ENCODE results near the gene RCC2. TPM values are rescaled to one million over a fixed set of nuclear protein-coding genes. Genes with fewer than 3 reads are reported as not detected.

The RCC2 gene
- total RNA-seq, 1 experiment from 2014 or later = 116 TPM

DNA sequence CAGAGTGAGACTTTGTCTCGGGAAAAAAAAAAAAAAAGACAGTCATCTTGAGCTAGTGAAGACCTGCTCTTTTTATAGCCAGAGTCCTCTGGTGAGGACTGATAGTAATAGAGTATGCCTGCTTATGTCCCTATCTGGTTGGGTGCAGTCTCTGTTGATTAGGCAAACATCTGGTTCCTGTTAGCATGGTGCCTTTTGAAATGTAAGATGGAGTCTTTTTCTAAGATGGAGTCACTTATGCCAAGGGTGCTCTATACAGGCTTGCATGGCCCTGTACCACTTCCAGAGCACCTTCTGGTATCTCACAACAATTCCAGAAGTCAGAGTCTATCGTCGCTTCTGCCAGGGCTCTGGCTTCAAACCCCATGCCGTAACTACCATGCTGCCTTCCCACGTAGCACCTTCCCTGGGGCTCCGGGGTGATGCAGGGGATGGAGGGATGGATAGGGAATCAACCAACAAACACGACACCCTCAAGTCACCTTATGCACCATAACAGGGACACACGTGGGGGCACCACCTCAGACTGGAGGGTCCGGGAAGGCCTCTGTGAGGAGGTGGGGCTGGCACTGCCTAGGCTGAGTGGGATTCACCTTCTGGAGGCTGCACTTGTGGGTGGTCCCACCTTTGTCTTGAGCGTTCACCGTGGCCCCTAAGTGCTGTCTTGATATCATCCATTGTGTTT is 79.1 kb downstream of the RCC2 start:
- CTCF ChIA-PET = interaction anchor here (0.6 kb wide), 1 partner anchor 8 kb away, joined by 9 read pairs; no protein-coding TSS in a partner anchor
- no peak for DNase-seq (ENCODE audit: low read depth, low spot score)

DNA sequence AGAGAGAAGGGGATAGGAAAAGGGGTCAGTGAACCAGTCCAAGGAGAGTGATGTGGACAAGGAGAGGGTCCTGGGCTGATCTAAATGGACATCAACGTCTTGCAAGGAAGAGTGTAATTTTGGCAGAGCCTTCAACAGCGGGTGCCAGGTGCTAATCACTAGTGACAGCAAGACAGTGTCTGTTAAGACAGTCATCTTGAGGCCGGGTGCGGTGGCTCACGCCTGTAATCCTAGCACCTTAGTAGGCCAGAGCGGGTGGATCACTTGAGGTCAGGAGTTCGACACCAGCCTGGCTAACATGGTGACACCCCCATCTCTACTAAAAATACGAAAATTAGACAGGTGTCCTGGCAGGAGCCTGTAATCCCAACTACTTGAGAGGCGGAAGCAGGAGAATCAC is 79.7 kb downstream of the RCC2 start:
- TF ChIP-seq TCF7L2 (IDR thresholded peaks at IDR 0.05; ENCODE audit: low read depth, low read length) = no peak
- no peak for TF ChIP-seq POLR2AphosphoS5 (IDR thresholded peaks at IDR 0.05; ENCODE audit: low read depth, low read length)
- TF ChIP-seq, protein P1, sequence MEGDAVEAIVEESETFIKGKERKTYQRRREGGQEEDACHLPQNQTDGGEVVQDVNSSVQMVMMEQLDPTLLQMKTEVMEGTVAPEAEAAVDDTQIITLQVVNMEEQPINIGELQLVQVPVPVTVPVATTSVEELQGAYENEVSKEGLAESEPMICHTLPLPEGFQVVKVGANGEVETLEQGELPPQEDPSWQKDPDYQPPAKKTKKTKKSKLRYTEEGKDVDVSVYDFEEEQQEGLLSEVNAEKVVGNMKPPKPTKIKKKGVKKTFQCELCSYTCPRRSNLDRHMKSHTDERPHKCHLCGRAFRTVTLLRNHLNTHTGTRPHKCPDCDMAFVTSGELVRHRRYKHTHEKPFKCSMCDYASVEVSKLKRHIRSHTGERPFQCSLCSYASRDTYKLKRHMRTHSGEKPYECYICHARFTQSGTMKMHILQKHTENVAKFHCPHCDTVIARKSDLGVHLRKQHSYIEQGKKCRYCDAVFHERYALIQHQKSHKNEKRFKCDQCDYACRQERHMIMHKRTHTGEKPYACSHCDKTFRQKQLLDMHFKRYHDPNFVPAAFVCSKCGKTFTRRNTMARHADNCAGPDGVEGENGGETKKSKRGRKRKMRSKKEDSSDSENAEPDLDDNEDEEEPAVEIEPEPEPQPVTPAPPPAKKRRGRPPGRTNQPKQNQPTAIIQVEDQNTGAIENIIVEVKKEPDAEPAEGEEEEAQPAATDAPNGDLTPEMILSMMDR (IDR thresholded peaks at IDR 0.05) = no peak
- TF ChIP-seq SIN3A (IDR thresholded peaks at IDR 0.05; ENCODE audit: borderline replicate concordance, insufficient read depth, low read depth, low read length) = no peak
- TF ChIP-seq REST (IDR thresholded peaks at IDR 0.05; ENCODE audit: insufficient read depth in 1 of 2, low read depth in 2 of 2, low read length in 1 of 2) = no peak
- no peak overlapping the region for H3K27ac ChIP-seq (ENCODE audit: low read length)
- ChIA-PET CTCF (no interaction called here), POLR2A (no interaction called here)
- ATAC-seq (no peak), DNase-seq (ENCODE audit: low read depth, low spot score) (no peak)
- no peaks in the 10 kb centered on the region for H3K27me3 ChIP-seq (ENCODE audit: control insufficient read depth, insufficient read depth, low read length)
- BruUV-seq (replicated peaks) = no TSS peak
- intact Hi-C loops (cut with micrococcal nuclease; ENCODE audit: unreplicated experiment) = no loop called here
- H3K4me3 ChIP-seq (ENCODE audit: low read depth in 2 of 2, low read length in 2 of 2) = no peak overlapping the region
- no peaks in the 10 kb centered on the region for H3K36me3 ChIP-seq (ENCODE audit: control insufficient read depth, insufficient read depth, low read length)
- in situ Hi-C loops (cut with HindIII; ENCODE audit: low pct_unique_long_range_greater_than_20kb, low sequenced_read_pairs) = no loop called here
- no peaks in the 10 kb centered on the region for H3K9me3 ChIP-seq (ENCODE audit: control insufficient read depth, insufficient read depth, low read depth, low read length)
- no peaks in the 10 kb centered on the region for H3K4me1 ChIP-seq (ENCODE audit: control insufficient read depth, insufficient read depth, low read length)

More for the DNA sequence above, 79.1 kb downstream of the RCC2 start:
- in situ Hi-C loops (cut with HindIII; ENCODE audit: low pct_unique_long_range_greater_than_20kb, low sequenced_read_pairs) = no loop called here
- Histone ChIP-seq H3K9me3 (ENCODE audit: control insufficient read depth, insufficient read depth, low read depth, low read length) (no peaks in the 10 kb centered on the region), H3K27ac (ENCODE audit: low read length) (no peak overlapping the region), H3K36me3 (ENCODE audit: control insufficient read depth, insufficient read depth, low read length) (no peaks in the 10 kb centered on the region), H3K4me1 (ENCODE audit: control insufficient read depth, insufficient read depth, low read length) (no peaks in the 10 kb centered on the region), H3K27me3 (ENCODE audit: control insufficient read depth, insufficient read depth, low read length) (no peaks in the 10 kb centered on the region), H3K4me3 (ENCODE audit: low read depth in 2 of 2, low read length in 2 of 2) (no peak overlapping the region)
- TF ChIP-seq SIN3A (IDR thresholded peaks at IDR 0.05; ENCODE audit: borderline replicate concordance, insufficient read depth, low read depth, low read length) (no peak), TCF7L2 (IDR thresholded peaks at IDR 0.05; ENCODE audit: low read depth, low read length) (no peak), REST (IDR thresholded peaks at IDR 0.05; ENCODE audit: insufficient read depth in 1 of 2, low read depth in 2 of 2, low read length in 1 of 2) (no peak), POLR2AphosphoS5 (IDR thresholded peaks at IDR 0.05; ENCODE audit: low read depth, low read length) (no peak)
- TF ChIP-seq, protein P1 (IDR thresholded peaks at IDR 0.05) = no peak
- intact Hi-C loops (cut with micrococcal nuclease; ENCODE audit: unreplicated experiment) = no loop called here
- no peak for ATAC-seq
- POLR2A ChIA-PET = interaction anchor here (0.6 kb wide), 1 partner anchor 22 kb away, joined by 4 read pairs; no protein-coding TSS in a partner anchor
- no TSS peak for BruUV-seq (replicated peaks)
